PC-3 (cell line): ENCODE measurements around the gene SGPL1.

ENCODE experiments used
- EZH2 ChIP-seq: fragments of 300-600 bp; sonication (generic); IDR thresholded peaks from one replicate; pipeline ENCODE4 v1.6.1; 2017; ENCODE audit warnings: antibody characterized with exemption, mild to moderate bottlenecking, low read length; ENCODE audit not compliant: unreplicated experiment
- EZH2phosphoT487 ChIP-seq: fragments of 300-600 bp; sonication (generic); IDR thresholded peaks from 2 replicates; pipeline ENCODE4 v1.6.1; 2018; ENCODE audit warnings: mild to moderate bottlenecking, antibody characterized with exemption, low read length, borderline replicate concordance
- TF ChIP-seq, protein P1 (sequence below): fragments of 300-600 bp; sonication (generic); conservative IDR thresholded peaks from 2 replicates; pipeline ENCODE4 v1.5.1; 2017; ENCODE audit warnings: antibody characterized with exemption, low read depth, mild to moderate bottlenecking, low read length

DNA sequence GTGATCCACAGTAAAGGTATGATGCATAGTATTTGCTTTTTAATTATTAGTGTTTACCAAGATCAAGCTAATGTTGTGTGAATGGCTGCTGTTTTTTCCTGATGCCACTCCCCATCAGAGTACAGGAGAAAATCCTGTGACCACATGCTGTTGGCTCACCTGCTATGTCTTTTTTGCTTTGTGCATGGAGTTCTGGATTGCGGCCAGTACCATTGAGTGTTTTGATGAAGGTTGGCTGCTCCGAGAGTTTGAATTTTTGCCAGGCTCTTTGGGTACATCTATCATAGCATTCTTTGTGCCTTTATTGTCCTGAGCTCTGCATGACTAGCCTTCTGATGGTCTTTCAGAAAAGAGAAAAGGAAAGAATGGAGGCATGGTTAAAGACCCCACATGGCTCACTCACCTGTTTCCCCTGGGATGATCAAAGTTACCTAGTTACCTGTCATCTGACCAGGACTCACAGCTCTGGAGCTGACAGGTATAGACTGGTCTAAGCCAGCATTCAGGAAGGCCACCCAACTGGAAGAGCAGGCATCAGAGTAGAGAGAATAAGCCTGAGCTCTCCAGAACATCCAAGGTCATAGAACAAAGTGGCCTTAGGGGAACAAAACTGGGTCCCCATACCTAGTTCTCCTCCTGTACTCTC, 11.8 kb upstream of the SGPL1 start:
- TF ChIP-seq, protein P1, sequence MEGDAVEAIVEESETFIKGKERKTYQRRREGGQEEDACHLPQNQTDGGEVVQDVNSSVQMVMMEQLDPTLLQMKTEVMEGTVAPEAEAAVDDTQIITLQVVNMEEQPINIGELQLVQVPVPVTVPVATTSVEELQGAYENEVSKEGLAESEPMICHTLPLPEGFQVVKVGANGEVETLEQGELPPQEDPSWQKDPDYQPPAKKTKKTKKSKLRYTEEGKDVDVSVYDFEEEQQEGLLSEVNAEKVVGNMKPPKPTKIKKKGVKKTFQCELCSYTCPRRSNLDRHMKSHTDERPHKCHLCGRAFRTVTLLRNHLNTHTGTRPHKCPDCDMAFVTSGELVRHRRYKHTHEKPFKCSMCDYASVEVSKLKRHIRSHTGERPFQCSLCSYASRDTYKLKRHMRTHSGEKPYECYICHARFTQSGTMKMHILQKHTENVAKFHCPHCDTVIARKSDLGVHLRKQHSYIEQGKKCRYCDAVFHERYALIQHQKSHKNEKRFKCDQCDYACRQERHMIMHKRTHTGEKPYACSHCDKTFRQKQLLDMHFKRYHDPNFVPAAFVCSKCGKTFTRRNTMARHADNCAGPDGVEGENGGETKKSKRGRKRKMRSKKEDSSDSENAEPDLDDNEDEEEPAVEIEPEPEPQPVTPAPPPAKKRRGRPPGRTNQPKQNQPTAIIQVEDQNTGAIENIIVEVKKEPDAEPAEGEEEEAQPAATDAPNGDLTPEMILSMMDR = no peak
- TF ChIP-seq EZH2 (no peak), EZH2phosphoT487 (no peak)
